ENCODE measurements around the gene CA6.

CA6 gene

GRCh38 chr1:8976338-8976737 lies 30.7 kb downstream of the CA6 start:
- no peak overlapping the region for H3K4me3 ChIP-seq (ENCODE audit: low read depth, low read length)
- no peak for DNase-seq (ENCODE audit: low read depth)
- TF ChIP-seq MAX (IDR thresholded peaks at IDR 0.05; ENCODE audit: low read depth, low read length) (no peak), CTCF (IDR thresholded peaks at IDR 0.05; ENCODE audit: low read depth, low read length) (no peak), POLR2A (IDR thresholded peaks at IDR 0.05; ENCODE audit: extremely low read depth, insufficient read length) (no peak), MYC (IDR thresholded peaks at IDR 0.05; ENCODE audit: low read depth, low read length) (no peak)

GRCh38 chr1:8976896-8977450 lies 31.3 kb downstream of the CA6 start:
- no peak for TF ChIP-seq MAX (IDR thresholded peaks at IDR 0.05; ENCODE audit: low read depth, low read length)
- no peak for TF ChIP-seq POLR2A (IDR thresholded peaks at IDR 0.05; ENCODE audit: extremely low read depth, insufficient read length)
- no peak for TF ChIP-seq MYC (IDR thresholded peaks at IDR 0.05; ENCODE audit: low read depth, low read length)
- no peak for TF ChIP-seq CTCF (IDR thresholded peaks at IDR 0.05; ENCODE audit: low read depth, low read length)
- DNase-seq (ENCODE audit: low read depth) = no peak
- no peak overlapping the region for H3K4me3 ChIP-seq (ENCODE audit: low read depth, low read length)

- TF ChIP-seq POLR2A (IDR thresholded peaks at IDR 0.05; ENCODE audit: extremely low read depth, insufficient read length) (no peak), CTCF (IDR thresholded peaks at IDR 0.05; ENCODE audit: low read depth, low read length) (no peak), MAX (IDR thresholded peaks at IDR 0.05; ENCODE audit: low read depth, low read length) (no peak), MYC (IDR thresholded peaks at IDR 0.05; ENCODE audit: low read depth, low read length) (no peak)
- H3K4me3 ChIP-seq (ENCODE audit: low read depth, low read length) = no peak overlapping the region
- peak; percentile 35 for DNase-seq (ENCODE audit: low read depth)
Observed at GRCh38 chr1:8980656-8981055, 35.0 kb downstream of the CA6 start.

GRCh38 chr1:8981169-8981568 lies 35.5 kb downstream of the CA6 start:
- no peak for TF ChIP-seq MYC (IDR thresholded peaks at IDR 0.05; ENCODE audit: low read depth, low read length)
- DNase-seq (ENCODE audit: low read depth) = no peak
- H3K4me3 ChIP-seq (ENCODE audit: low read depth, low read length) = no peak overlapping the region

GRCh38 chr1:8984203-8984602 lies 38.5 kb downstream of the CA6 start:
- TF ChIP-seq CTCF (IDR thresholded peaks at IDR 0.05; ENCODE audit: low read depth, low read length) = no peak
- TF ChIP-seq POLR2A (IDR thresholded peaks at IDR 0.05; ENCODE audit: extremely low read depth, insufficient read length) = no peak
- TF ChIP-seq MAX (IDR thresholded peaks at IDR 0.05; ENCODE audit: low read depth, low read length) = no peak
- TF ChIP-seq MYC (IDR thresholded peaks at IDR 0.05; ENCODE audit: low read depth, low read length) = no peak
- DNase-seq (ENCODE audit: low read depth) = no peak
- no peak overlapping the region for H3K4me3 ChIP-seq (ENCODE audit: low read depth, low read length)

GRCh38 chr1:8984990-8985389 lies 39.3 kb downstream of the CA6 start:
- TF ChIP-seq MYC (IDR thresholded peaks at IDR 0.05; ENCODE audit: low read depth, low read length) (no peak), POLR2A (IDR thresholded peaks at IDR 0.05; ENCODE audit: extremely low read depth, insufficient read length) (no peak), CTCF (IDR thresholded peaks at IDR 0.05; ENCODE audit: low read depth, low read length) (no peak), MAX (IDR thresholded peaks at IDR 0.05; ENCODE audit: low read depth, low read length) (no peak)
- no peak overlapping the region for H3K4me3 ChIP-seq (ENCODE audit: low read depth, low read length)
- DNase-seq (ENCODE audit: low read depth) = no peak

All from NB4 (cell line).